DOHH2 (cell line): ENCODE data around the gene CCNI2.

Experiments used
- H3F3A ChIP-seq: fragments of 200-600 bp; sonication (generic), shearing (Covaris generic); 2 replicates; pipeline ENCODE4 v1.6.0; 2016; ENCODE audit warnings: antibody characterized with exemption, mild to moderate bottlenecking; ENCODE audit not compliant: control insufficient read depth, insufficient read depth
- H3K27ac ChIP-seq: fragments of 200-600 bp; sonication (generic); 2 replicates; pipeline ENCODE4 v1.5.1; 2014; ENCODE audit warnings: low read depth, mild to moderate bottlenecking, low read length, moderate library complexity
- H3K27me3 ChIP-seq: fragments of 200-600 bp; sonication (generic); 2 replicates; pipeline ENCODE4 v1.6.1; 2014; ENCODE audit warnings: mild to moderate bottlenecking, low read length, mixed read lengths; ENCODE audit not compliant: control insufficient read depth
- H3K36me3 ChIP-seq: fragments of 200-600 bp; sonication (generic); 2 replicates; pipeline ENCODE4 v1.6.1; 2014; ENCODE audit warnings: mild to moderate bottlenecking, low read length, moderate library complexity, mixed read lengths; ENCODE audit not compliant: control insufficient read depth
- H3K4me1 ChIP-seq: fragments of 200-600 bp; sonication (generic); 2 replicates; pipeline ENCODE4 v1.6.1; 2014; ENCODE audit warnings: mild to moderate bottlenecking, low read length, mixed read lengths; ENCODE audit not compliant: control insufficient read depth
- H3K4me2 ChIP-seq: fragments of 200-600 bp; sonication (generic); 2 replicates; pipeline ENCODE4 v1.6.0; 2014; ENCODE audit warnings: mild to moderate bottlenecking, low read length, moderate library complexity
- H3K4me3 ChIP-seq: fragments of 200-600 bp; sonication (generic); 2 replicates; pipeline ENCODE4 v1.5.1; 2014; ENCODE audit warnings: mild to moderate bottlenecking, low read length, mixed read lengths
- H3K79me2 ChIP-seq: fragments of 200-600 bp; sonication (generic); 2 replicates; pipeline ENCODE4 v1.6.1; 2014; ENCODE audit warnings: mild to moderate bottlenecking, low read length, mixed read lengths; ENCODE audit not compliant: control insufficient read depth
- H3K9me2 ChIP-seq: fragments of 200-600 bp; sonication (generic); replicated peaks from 2 replicates; pipeline ENCODE4 v1.6.1; 2014; ENCODE audit warnings: mild to moderate bottlenecking, low read length, mixed read lengths; ENCODE audit not compliant: control insufficient read depth
- H3K9me3 ChIP-seq: fragments of 200-600 bp; sonication (generic); 2 replicates; pipeline ENCODE4 v1.6.1; 2014; ENCODE audit warnings: antibody characterized with exemption, low read length, mixed read lengths; ENCODE audit not compliant: control insufficient read depth, insufficient read depth
- H4K20me1 ChIP-seq: fragments of 200-600 bp; sonication (generic); 2 replicates; pipeline ENCODE4 v1.6.0; 2014; ENCODE audit warnings: low read depth, mild to moderate bottlenecking, antibody characterized with exemption, low read length, moderate library complexity; ENCODE audit not compliant: control insufficient read depth, insufficient read depth
- EZH2phosphoT487 ChIP-seq: fragments of 200-600 bp; sonication (generic); IDR thresholded peaks from 2 replicates; pipeline ENCODE4 v1.6.1; 2017; ENCODE audit warnings: borderline replicate concordance, mild to moderate bottlenecking, antibody characterized with exemption, low read length, moderate library complexity, mixed read lengths
- TF ChIP-seq, protein P1 (sequence below): fragments of 200-600 bp; sonication (generic); IDR thresholded peaks from one replicate; pipeline ENCODE4 v1.5.1; 2014; ENCODE audit warnings: antibody characterized with exemption, mild to moderate bottlenecking, low read depth, low read length; ENCODE audit not compliant: poor library complexity, severe bottlenecking

The CCNI2 gene

DNA sequence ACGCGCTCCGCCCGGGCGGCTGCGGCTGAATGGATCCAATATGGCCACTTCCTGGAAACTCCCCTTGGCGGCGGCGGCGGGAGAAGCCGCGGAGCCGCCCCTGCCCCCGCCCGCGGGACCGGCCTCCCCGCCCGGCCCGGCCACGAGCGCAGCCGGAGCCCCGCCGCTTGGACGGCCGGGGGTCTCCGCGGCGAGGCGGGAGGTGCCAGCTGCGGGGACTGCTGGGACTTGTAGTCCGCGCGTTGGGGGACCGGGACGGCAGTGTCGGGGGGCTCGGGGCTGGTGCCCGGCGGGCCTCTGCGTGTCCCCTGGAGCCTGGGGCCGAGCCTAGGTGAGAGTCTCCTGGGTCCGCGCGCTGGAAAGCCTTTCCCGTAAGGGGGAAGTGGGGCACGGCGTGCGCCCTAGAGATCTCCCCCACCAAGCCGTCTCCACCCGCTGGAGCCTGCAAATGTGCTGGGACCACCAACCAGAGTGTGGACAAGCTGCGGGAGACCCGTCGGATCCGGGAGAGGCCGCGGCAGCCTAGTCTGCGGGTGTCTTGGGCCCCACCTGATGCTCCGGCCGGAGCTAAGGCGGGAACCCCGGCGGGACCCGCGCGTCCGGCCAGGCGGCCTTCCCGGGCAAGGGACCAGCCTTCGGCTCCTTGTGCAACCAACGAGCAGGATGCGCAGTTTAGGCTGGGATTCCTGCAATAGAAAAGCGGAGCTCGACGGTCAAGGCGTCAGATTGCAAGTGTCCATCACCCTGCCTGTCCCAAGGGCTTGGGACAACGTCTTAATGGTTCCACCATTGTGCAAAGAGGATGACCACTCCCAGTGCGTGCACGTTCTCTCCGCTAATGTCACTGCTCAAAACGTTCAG is 30.2 kb downstream of the CCNI2 start, which contains the start of gene SEPTIN8:
TSS of gene SEPTIN8 (minus strand) at position 31 of the 861 bp plus-strand sequence. CDS start 102 bp downstream, outside the sequence.
- H3K4me2 ChIP-seq, result peak within 1 kb of the TSS; percentile 58
- peaks cover 8% of the 10 kb centered on the region; the same call in 1 of the 2 replicates for H3F3A ChIP-seq
- H3K4me3 ChIP-seq, result peak within 1 kb of the TSS; percentile 69
- TF ChIP-seq EZH2phosphoT487, result 0 out of 2 replicates have a peak, but pooled peaks have one; percentile 27
- TF ChIP-seq, protein P1, sequence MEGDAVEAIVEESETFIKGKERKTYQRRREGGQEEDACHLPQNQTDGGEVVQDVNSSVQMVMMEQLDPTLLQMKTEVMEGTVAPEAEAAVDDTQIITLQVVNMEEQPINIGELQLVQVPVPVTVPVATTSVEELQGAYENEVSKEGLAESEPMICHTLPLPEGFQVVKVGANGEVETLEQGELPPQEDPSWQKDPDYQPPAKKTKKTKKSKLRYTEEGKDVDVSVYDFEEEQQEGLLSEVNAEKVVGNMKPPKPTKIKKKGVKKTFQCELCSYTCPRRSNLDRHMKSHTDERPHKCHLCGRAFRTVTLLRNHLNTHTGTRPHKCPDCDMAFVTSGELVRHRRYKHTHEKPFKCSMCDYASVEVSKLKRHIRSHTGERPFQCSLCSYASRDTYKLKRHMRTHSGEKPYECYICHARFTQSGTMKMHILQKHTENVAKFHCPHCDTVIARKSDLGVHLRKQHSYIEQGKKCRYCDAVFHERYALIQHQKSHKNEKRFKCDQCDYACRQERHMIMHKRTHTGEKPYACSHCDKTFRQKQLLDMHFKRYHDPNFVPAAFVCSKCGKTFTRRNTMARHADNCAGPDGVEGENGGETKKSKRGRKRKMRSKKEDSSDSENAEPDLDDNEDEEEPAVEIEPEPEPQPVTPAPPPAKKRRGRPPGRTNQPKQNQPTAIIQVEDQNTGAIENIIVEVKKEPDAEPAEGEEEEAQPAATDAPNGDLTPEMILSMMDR, result no peak
- H3K9me2 ChIP-seq, result no peaks in the 10 kb centered on the region
- no peaks in the 10 kb centered on the region for H3K4me1 ChIP-seq
- no peaks in the 10 kb centered on the region for H3K79me2 ChIP-seq
- no peak within 1 kb of the TSS for H3K27ac ChIP-seq
- no peaks in the 10 kb centered on the region for H3K9me3 ChIP-seq
- no peaks in the 10 kb centered on the region for H4K20me1 ChIP-seq
- H3K36me3 ChIP-seq, result no peaks in the 10 kb centered on the region
- H3K27me3 ChIP-seq, result peaks cover 63% of the 10 kb centered on the region

GRCh38 chr5:132778129-132778528 is 30.9 kb downstream of the CCNI2 start:
- H3K4me1 ChIP-seq, result no peaks in the 10 kb centered on the region
- no peak for TF ChIP-seq EZH2phosphoT487
- TF ChIP-seq, protein P1, result no peak
- H3K9me3 ChIP-seq, result no peaks in the 10 kb centered on the region
- no peak overlapping the region for H3K4me2 ChIP-seq
- no peaks in the 10 kb centered on the region for H3K36me3 ChIP-seq
- no peak overlapping the region for H3K4me3 ChIP-seq
- H3K79me2 ChIP-seq, result no peaks in the 10 kb centered on the region
- no peaks in the 10 kb centered on the region for H4K20me1 ChIP-seq
- H3K27ac ChIP-seq, result no peak overlapping the region
- H3K27me3 ChIP-seq, result peaks cover 65% of the 10 kb centered on the region
- H3K9me2 ChIP-seq, result no peaks in the 10 kb centered on the region
- peaks cover 8% of the 10 kb centered on the region; the same call in 1 of the 2 replicates for H3F3A ChIP-seq

DNA sequence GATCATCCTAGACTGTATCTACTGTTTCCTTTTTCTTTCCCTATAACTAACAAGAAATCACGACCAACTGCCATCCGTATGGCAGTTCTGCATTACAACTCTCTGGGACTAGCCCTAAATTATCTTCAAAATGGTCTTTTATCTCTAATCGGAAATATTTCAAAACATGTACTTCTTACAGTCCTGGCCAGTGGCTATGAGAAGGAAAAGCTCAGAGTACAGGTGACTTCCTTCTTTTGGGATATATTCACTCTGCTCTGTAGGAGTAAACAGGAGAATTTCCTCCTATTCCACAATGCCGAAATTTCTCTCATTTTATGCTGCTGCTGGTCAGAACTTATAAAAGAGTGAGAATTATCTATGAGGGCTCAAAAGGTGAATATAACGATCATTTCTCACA is 31.6 kb downstream of the CCNI2 start:
- no peak for TF ChIP-seq EZH2phosphoT487
- TF ChIP-seq, protein P1, result no peak

More for the DNA sequence above, 31.6 kb downstream of the CCNI2 start:
- H3K4me2 ChIP-seq, result no peak overlapping the region
- H3K27ac ChIP-seq, result no peak overlapping the region
- no peaks in the 10 kb centered on the region for H3K79me2 ChIP-seq
- no peaks in the 10 kb centered on the region for H3K9me2 ChIP-seq
- no peaks in the 10 kb centered on the region for H4K20me1 ChIP-seq
- no peaks in the 10 kb centered on the region for H3K36me3 ChIP-seq
- no peaks in the 10 kb centered on the region for H3K9me3 ChIP-seq
- H3K4me1 ChIP-seq, result no peaks in the 10 kb centered on the region
- H3K4me3 ChIP-seq, result no peak overlapping the region
- H3K27me3 ChIP-seq, result peaks cover 68% of the 10 kb centered on the region
- peaks cover 8% of the 10 kb centered on the region; the same call in 1 of the 2 replicates for H3F3A ChIP-seq
